Measurements from ENCODE around the gene ZBTB42.

GRCh38 chr14:104778694-104779331 is 22.1 kb upstream of the ZBTB42 start:
- TF ChIP-seq CTCF (IDR thresholded peaks at IDR 0.05) (no peak), EZH2 (IDR thresholded peaks at IDR 0.05; ENCODE audit: borderline replicate concordance, insufficient read depth, low read depth, low read length, poor library complexity, severe bottlenecking) (no peak)
